GM18868 (cell line): ENCODE measurements around the gene ZNF573.
A peak's percentile ranks its signal among the peaks of the same experiment; 100 is the strongest.
"Not testable (repeated sequence)": the region's sequence is repeated elsewhere in the genome, so short reads cannot be mapped to it uniquely, and the experiment has no call there.

Experiments
- ATAC-seq: cut with Tn5 transposase; IDR thresholded peaks from one replicate; pipeline ENCODE4 v1.9.1; 2021; ENCODE audit warnings: mild to moderate bottlenecking, moderate library complexity; ENCODE audit not compliant: unreplicated experiment

The ZNF573 gene

DNA sequence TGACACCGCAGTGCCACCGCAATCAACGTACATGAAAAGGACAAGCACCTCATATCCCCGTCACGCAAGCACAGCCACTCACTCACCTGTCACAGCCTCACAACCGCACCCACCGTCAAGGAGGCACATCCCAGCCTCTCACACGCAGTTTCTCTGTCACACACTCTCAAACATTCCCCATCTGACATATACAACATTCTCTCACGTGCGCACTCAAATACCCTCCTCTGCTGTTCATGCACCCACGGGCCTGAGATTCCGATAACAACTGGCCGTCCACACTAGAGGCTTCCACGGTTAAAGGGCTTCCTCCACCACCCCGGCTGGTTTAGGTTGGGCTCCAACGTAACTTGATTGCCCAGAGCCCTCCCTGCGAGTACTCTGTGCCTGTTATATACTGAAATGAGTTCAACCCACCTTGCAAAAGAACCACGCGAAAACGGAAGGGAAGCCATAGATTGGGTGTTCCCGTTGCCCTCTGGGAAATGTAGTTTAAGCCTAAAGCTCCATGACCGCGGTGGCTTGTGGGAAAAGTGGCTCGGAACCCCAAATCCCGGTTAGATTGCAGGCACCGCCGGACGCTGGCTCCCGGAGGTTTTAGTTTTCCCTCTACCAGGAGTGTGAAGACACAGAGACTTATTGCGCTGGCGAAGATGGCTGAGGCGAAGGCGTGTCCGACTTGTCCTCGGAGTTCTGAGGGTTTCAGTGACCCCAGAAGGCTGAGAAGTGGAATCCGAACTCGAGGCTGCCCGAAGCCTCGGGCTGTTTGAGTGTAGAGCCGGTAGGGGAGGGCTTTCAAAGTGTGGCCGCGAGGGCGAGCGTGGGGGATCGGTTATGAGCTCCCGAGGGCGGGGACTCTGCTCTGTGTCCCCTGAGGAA lies at the start of gene ZNF573:
Gene ZNF573 (minus strand): TSS at position 460 of the 879 bp plus-strand sequence. CDS start 5,857 bp downstream, outside the sequence.
- ATAC-seq, result peak; percentile 89

DNA sequence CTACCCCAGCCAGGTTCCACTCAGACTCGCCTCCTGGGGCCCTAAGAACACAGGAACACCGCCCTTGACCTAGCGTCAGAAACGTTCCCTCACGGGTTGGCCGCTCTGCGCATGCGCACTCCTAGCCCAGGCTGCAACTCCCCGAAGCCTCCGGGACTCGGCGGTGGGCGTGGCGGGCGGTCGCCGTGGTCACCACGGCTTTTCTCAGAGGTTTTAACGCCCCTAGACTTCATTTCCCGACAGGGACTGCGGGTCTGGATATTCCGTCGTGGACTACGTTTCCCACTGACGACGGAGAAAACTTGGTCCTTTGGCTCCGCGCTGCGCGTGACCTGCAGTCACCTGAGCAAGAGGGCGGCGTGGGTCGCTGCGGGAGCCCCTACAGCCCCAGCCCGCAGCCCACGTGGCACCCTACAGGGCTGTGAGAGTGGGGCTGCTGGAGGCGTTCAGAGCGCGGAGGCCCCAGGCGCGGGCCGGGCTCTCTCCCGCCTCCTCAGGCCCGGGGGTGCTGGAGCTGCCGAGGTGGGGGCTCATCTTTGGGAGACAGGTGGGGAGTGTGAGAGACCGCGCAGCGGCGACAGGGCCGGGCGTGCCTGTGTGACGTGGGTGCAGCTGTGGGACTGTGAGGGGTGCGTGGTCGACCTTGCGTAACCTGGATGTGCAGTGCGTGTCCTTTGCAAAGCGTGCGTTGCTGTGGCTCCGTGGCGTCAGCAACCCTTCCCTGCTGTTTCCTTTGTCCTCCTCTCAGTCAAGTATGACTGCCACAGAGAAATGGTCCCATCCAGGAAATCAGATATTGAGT lies 38.0 kb upstream of the ZNF573 start:
- ATAC-seq, result no peak

DNA sequence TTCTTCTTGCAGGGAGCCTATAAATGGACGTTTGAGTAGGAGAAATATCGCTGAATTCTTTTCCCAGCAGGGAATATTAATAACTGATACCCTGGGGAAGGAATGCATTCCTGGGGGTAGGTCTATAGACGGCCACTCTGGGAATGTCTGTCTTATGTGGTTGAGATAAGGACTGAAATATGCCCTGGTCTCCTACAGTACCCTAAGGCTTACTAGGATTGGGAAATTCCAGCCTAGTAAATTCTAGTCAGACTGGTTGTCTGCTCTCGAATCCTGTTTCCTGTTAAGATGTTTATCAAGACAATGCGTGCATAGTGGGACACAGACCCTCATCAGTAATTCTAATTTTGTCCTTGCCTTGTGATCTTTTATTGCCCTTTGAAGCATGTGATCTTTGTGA lies 36.2 kb upstream of the ZNF573 start:
- ATAC-seq, result not testable (repeated sequence)

DNA sequence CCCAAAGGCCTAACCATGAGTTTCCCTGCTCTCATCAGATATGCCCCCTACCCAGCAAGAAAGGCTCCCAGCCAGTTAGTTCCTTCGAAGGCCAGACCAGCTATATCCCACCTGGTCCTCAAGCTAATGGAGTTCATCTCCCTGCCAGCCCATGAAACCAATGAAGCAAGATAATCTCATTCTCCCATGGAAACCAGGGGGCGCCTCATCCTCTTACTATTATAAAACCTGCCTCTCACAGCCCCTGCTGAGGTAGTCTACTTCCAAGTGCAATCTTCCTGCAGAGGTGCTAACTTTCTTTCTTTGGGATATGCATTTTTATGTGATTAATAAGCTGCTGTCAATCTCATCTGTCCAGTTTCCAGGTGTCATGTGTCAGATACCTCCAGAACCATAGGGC lies 34.0 kb upstream of the ZNF573 start:
- ATAC-seq, result no peak

DNA sequence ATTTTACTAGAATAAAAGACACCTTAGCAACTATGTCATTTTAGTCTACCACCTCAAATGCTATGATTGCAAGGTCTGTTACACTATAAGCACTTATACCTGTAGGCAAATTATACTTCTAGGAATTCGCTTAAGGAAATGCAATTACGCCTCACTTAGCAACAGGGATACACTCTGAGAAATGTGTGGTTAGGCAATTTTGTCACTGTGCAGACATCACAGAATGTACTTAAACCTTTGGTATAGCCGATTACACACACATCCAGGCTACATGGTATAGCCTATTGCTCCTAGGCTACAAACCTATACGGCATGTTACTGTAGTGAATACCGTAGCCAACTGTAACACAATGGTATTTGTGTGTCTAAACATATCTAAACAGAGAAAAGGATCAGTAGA lies 30.0 kb upstream of the ZNF573 start:
- ATAC-seq, result no peak

DNA sequence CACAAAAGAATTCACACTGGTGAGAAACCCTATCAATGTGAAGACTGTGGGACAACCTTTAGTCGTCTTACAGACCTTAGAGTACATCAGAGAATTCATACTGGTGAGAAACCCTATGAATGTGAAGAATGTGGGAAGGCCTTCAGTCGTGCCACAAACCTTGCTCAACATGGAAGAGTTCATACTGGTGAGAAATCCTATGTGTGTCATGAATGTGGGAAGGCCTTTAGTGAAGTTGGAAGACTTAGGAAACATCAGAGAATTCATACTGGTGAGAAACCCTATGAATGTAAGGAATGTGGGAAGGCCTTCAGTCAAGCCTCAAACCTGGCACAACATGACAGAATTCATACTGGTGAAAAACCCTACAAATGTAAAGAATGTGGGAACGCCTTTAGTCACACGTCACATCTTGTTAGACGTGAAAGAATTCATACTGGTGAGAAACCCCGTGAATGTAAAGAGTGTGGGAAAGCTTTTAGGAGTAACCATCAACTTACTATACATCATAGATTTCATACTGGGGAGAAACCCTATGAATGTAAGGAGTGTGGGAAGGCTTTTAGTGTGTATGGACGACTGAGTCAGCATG lies 24.0 kb upstream of the ZNF573 start:
- ATAC-seq, result no peak

DNA sequence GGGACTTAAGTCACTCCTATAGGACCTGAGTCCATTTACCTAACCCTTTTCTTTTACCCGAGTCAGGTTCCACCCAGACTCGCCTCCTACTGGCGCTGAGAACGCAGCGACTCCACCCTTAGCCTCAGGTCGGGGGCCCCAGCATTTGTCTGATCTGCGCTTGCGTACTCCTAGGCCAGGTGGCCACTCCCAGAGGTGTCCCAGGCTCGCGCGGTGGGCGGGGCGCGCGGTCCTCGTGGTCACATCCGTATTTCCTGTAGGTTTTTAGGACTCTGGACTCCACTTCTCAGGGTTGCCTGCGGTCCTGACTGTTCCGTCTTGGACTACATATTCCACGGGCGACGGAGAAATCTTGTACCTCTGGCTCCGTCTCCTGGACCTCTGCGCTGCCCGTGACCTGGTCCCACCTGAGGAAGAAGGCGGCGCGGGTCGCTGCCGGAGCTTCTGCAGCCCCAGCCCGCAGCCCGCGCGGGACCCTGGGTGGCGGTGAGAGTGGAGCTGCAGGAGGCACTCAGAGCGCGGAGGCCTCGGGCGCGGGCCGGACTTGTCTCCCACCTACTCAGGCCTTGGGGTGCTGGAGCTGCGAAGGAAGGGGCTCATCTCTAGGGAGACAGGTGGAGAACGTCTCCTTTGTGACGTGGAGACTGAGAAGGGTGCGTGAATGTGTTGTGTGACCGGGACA lies 11.0 kb upstream of the ZNF573 start:
- ATAC-seq, result no peak

DNA sequence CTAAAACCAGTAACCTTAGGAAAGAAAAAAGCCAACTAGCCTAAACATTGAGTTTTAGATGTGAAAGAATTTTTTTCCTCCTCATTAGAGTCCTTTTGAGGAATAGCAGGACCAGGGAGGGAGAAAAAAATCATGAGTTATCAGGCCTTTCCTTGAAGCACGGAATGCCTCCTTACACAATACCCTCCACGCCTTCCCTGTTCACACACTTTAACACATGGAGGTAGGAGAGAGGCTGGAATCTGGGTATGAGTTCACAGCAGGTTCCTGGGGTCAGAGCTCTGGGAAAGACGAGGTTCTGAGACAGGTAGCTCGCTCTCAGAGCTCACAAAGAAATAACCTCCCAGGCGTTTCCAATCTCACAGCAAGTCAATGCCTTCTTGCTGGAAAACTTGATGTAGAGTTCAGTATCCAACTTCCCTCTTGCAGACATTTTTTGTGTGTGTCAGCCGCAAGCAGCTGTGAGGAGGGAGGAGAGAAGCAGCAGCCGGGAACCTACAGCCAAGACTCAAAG lies 716 bp downstream of the ZNF573 start:
- no peak for ATAC-seq

DNA sequence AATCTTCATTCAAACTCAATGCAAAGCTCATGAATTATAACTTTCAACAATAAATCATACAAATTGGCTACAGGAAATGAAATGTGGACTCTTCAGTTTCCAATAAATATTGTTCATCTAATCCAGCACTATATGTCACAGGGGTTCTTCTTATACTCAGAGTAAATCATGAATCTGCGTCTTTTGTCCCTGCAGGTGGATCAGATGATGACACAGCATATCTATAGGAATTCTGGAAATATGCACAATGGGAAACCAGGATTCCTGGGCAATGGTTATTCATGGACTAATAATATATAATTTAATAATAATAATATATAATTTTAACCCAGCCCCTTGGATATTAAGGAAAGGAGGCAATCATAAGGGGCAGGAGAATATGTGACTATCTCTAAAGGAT lies 8.4 kb downstream of the ZNF573 start:
- no peak for ATAC-seq

DNA sequence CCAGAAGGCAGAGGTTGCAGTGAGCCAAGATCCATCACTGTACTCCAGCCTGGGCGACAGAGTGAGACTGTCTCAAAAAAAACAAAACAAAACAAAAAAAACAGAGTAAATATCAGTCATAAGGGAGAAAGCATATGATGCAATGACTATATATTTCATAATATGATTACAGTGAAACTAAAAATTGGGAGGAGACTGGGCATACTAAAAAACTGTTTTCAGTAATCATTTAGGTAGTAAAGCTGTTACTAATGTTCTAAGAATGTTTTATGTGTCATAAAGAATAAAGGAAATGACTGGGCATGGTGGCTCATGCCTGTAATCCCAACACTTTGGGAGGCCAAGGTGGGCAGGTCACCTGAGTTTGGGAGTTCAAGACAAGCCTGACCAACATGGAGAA lies 15.9 kb downstream of the ZNF573 start:
- no peak for ATAC-seq

DNA sequence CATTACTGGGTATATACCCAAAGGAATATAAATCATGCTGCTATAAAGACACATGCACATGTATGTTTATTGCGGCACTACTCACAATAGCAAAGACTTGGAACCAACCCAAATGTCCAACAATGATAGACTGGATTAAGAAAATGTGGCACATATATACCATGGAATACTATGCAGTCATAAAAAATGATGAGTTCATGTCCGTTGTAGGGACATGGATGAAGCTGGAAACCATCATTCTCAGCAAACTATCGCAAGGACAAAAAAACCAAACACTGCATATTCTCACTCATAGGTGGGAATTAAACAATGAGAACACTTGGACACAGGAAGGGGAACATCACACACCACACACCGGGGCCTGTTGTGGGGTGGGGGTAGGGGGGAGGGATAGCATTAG lies 21.7 kb downstream of the ZNF573 start:
- not testable (repeated sequence) for ATAC-seq

DNA sequence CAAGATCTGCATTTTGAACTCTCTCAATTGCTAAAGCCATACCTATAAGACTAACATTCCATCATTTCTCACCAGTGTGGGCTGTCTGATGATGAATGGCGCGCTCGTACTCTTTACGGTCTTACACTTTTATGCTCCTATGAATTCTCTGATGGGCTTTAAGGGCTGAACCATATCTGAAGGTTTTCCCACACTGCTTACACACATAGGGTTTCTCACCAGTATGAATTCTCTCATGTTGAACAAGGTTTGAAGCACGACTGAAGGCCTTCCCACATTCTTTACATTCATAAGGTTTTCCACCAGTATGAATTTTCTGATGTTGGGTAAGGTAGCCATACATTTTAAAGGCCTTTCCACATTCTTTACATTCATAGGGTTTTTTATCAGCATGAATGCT lies 41.0 kb downstream of the ZNF573 start:
- no peak for ATAC-seq

DNA sequence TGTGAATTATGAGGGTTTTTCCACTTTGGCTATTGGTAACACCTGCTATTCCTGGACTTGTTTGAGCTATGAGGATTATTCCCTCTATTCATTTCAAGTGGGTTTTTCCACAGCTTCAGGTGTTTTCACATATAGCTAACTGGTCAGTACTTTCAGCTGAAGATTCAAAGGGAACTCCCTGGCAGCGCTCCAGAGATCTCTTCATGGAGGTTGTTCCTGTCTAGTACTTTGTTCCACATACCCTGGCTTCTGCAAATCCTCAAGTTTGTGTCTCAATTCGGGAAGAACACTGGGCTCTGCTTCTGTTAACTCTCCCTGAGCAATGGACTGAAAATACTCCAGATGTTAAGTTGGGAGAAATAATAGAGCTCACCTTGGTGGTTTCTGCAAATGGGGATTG lies 54.2 kb downstream of the ZNF573 start:
- no peak for ATAC-seq

DNA sequence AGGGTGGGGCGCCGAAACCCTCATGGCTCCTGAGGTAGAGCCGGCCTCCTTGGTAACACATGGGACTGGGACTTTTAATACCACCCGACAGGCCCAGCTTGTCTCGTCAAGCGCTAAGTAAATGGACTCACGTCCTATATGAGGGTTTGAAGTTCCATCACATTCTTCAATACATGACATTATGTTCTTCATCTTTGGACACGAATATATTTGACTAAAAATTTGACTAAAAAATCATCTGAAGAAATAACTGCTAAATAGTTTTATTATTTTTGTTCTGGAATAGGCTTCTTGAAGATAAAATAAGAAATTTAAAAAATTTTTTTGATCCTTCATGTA lies 59.5 kb downstream of the ZNF573 start:
- no peak for ATAC-seq

DNA sequence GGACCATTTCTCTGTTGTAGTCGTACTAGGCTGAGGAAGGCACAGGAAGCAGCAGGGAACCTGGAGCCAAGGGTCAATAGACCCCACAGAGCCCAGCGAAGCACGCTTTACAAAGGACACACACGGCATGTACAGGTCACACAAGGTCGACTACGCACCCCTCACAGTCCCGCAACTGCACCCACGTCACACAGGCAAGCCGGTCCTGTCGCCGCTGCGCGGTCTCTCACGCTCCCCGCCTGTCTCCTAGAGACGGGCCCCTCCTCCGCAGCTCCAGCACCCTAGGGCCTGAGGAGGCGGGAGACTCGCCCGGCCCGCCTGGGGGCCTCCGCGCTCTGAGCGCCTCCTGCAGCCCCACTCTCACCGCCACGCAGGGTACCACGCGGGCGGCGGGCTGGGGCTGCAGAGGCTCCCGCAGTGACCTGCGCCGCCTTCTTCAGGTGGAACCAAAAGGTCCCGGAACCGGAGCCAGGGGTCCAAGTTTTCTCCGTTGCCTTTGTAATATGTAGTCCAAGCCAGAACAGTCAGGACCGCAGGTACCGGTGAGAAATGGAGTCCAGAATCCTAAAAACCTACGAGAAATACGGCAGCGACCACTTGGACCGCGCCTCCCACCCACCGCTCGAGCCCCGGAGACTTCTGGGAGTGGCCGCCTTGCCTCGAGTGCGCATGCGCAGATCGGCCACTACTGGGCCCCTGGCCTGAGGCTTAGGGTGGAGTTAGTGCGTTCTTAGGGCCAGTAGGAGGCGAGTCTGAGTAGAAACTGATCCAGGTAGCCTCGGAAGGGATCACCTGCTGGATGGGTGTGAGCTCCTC lies 60.1 kb downstream of the ZNF573 start, which contains the start of gene ZNF607:
Gene ZNF607 (minus strand): TSS at position 651 of the 816 bp plus-strand sequence. CDS start 8,143 bp downstream, outside the sequence.
- peak; percentile 95 for ATAC-seq

DNA sequence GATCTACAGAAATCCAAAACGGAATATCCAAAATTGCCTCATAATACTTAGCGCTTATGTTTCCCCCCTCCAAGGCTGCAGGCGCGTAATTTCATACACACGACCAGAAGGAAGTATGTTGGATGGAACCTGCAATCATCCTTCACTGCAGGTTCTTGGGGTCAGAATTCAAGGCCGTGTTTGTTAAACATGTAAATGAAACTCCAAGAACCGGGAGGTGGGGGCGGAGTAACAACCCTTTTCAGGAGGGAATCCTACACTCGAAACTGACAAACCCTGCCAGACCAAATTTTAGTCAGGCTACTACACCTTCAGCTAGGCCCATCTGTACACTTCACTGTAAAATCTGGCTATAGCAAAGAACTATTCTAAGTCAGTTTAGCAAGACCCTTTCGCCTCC lies 61.1 kb downstream of the ZNF573 start:
- ATAC-seq, result no peak

DNA sequence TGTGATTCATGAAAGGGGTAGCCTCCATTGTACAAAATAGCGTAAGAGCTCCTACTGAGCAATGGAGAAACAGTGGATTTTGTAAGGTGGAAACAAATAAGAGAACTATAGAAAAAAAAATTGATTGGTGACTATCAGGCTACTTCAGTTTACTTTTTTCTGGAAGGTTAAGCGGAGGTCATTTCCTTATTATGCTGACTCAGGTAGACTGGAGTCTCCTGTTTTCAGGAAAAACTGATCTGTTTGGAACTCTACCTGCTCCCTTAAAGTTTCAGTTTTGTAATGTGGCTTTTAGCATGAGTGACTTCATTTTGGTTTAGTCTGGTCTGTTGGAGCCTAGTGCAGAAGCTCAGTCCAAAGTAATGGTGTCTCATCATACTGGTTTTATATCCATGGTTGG lies 63.2 kb downstream of the ZNF573 start:
- no peak for ATAC-seq

DNA sequence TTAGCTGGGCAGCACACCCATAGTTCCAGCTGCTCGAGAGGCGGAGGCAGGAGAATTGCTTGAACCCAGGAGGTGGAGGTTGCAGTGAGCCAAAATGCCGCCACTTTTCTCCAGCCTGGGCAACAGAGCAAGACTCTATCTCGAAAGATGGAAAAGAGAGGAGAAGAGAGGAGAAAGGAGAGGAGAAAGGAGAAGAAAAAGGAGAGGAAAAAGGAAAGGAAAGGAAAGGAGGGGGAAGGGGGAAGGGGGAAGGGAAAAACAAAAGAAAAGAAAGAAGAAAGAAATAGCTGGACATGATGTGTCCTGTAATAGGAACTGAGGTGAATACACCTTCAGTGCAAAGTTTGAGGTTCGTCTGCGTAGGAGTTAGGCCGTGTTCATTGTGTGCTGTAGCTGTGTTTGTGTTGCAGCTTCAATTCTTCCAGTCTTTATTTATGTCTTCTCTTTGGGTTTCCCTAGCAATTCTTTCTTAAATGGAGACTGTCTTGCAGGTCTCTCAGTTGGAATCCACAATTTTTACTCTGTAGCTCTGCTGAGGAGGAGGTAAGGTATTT lies 73.3 kb downstream of the ZNF573 start:
- ATAC-seq, result no peak

DNA sequence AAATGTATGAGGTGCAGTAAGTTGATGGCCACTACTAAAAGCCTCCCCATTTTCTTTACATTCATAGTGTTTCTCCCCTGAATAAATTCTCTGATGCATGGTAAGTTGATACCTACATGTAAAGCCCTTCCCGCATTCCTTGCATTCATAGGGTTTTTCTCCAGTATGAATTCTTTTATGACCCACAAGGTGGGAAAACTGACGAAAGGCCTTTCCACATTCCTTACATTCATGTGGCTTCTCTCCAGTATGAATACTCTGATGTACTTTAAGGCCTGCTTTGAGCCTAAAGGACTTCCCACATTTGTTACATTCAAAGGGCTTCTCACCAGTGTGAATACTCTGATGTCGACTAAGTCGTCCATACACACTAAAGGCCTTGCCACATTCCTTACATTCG lies 80.3 kb downstream of the ZNF573 start:
- ATAC-seq, result no peak

DNA sequence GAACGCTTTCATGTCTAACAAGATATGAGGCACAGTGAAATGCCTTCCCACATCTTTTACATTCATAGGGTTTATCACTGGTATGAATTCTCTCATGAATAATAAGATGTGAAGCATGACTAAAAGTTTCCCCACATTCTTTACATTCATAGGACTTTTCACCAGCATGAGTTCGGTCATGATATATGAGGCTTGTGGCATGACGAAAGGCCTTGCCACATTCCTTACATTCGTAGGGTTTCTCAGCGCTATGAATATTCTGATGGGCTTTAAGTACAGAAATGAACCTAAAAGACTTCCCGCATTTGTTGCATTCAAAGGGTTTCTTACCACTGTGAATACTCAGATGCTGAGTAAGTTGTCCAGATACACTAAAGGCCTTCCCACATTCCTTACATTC lies 81.2 kb downstream of the ZNF573 start:
- ATAC-seq, result no peak
